Prostate gland (tissue), 2 donors: ENCODE measurements around the gene RPLP1. TPM values are rescaled to one million over a fixed set of nuclear protein-coding genes. Genes with fewer than 3 reads are reported as not detected.

ENCODE experiments used
- DNase-seq: peaks from one replicate; pipeline ENCODE4 v3.0.0-alpha.2; 2019; ENCODE audit warnings: low spot score
- H3K27ac ChIP-seq, 2 donors: fragments of 200-600 bp; sonication (generic); 2 replicates each; pipeline ENCODE4 v1.5.1; 2017 to 2019
- H3K27me3 ChIP-seq: fragments of 200-600 bp; sonication (generic); replicated peaks from 2 replicates; pipeline ENCODE4 v1.5.1; 2019; ENCODE audit not compliant: insufficient read depth
- H3K36me3 ChIP-seq, 2 donors: fragments of 200-600 bp; sonication (generic); 1 replicate in 1 of 2; 2 replicates in 1 of 2; pipeline versions ENCODE4 v1.5.1 to v1.8.1; 2017 to 2019
- H3K4me1 ChIP-seq: fragments of 200-600 bp; sonication (generic); replicated peaks from 2 replicates; pipeline ENCODE4 v1.5.1; 2019
- H3K4me3 ChIP-seq, 2 donors: fragments of 200-600 bp; sonication (generic); 2 replicates each; pipeline ENCODE4 v1.5.1; 2017 to 2019
- H3K9me3 ChIP-seq: fragments of 200-600 bp; sonication (generic); 2 replicates; pipeline ENCODE4 v1.5.1; 2017
- CTCF ChIP-seq, 4 experiments: fragments of 200-600 bp in 2 of 4; fragments of 450-650 bp in 2 of 4; sonication (generic) in 2 of 4; IDR thresholded peaks; 1 replicate in 3 of 4; 2 replicates in 1 of 4; pipeline ENCODE4 v1.5.1; 2016 to 2019; ENCODE audit warnings: antibody characterized with exemption in 4 of 4, mild to moderate bottlenecking in 2 of 4, moderate library complexity in 2 of 4
- POLR2A ChIP-seq: fragments of 450-650 bp; IDR thresholded peaks from one replicate; pipeline ENCODE4 v1.6.1; 2016; ENCODE audit warnings: antibody characterized with exemption, mild to moderate bottlenecking
- POLR2AphosphoS5 ChIP-seq: sonication (generic); formaldehyde crosslinking; IDR thresholded peaks from one replicate; pipeline ENCODE4 v1.6.1; 2017; ENCODE audit warnings: antibody characterized with exemption
- WGBS: methylation state at CpG from one replicate; pipeline ENCODE4 v1.1.5; 2018; 5-methylcytosine and 5-hydroxymethylcytosine counted together
- intact Hi-C: fragments of 100-400 bp; cut with DNase I; formaldehyde crosslinking; loops from one replicate; pipeline ENCODE4 v1.14.2; 2022
- total RNA-seq, 2 donors: library from RNA; depleted of rRNA; stranded (reverse); fragments of >200 nt; gene quantifications; one replicate each; pipeline ENCODE4 v1.1.0, GENCODE V29; 2016

The RPLP1 gene
- total RNA-seq, 2 donors from 2014 or later, result 593 to 930 TPM

- Histone ChIP-seq H3K27ac (no peak overlapping the region), H3K27me3 (no peaks in the 10 kb centered on the region), H3K36me3 (no peaks in the 10 kb centered on the region), H3K4me1 (peaks cover 3% of the 10 kb centered on the region), H3K4me3 (no peak overlapping the region), H3K9me3 (no peaks in the 10 kb centered on the region)
- intact Hi-C loops, result loop anchor here (5.0 to 10.0 kb wide), 2 partner anchors 298 to 634 kb away; partner anchors contain the start of genes GLCE and TLE3
- no peak for DNase-seq
- 24% methylated on average over 1 of the region's 1 CpG for WGBS
- TF ChIP-seq POLR2A (no peak), CTCF (IDR thresholded peaks at IDR 0.05) (no peak), POLR2AphosphoS5 (no peak)
Observed at GRCh38 chr15:69460481-69460880, 7.9 kb downstream of the RPLP1 start.

- Histone ChIP-seq H3K4me1 (no peaks in the 10 kb centered on the region), H3K27ac (peak overlapping the region; percentile 79 to 88), H3K27me3 (no peaks in the 10 kb centered on the region), H3K4me3 (peak overlapping the region; percentile 30 to 36), H3K36me3 (no peaks in the 10 kb centered on the region), H3K9me3 (no peaks in the 10 kb centered on the region)
- intact Hi-C loops, result loop anchor here (5.0 to 10.0 kb wide), 2 partner anchors 300 to 633 kb away; partner anchors contain the start of genes GLCE and TLE3
- no peak for DNase-seq
- WGBS, result 72% methylated on average over 23 of the region's 23 CpGs
- no peak for TF ChIP-seq POLR2A
- no peak for TF ChIP-seq POLR2AphosphoS5
- TF ChIP-seq CTCF (IDR thresholded peaks at IDR 0.05), result no peak
Observed at GRCh38 chr15:69462030-69462492, 9.4 kb downstream of the RPLP1 start.

GRCh38 chr15:69462493-69463181, 10.0 kb downstream of the RPLP1 start:
- Histone ChIP-seq H3K27me3 (no peaks in the 10 kb centered on the region), H3K27ac (peak overlapping the region; percentile 79 to 88), H3K4me3 (peak overlapping the region; percentile 30 to 36), H3K9me3 (no peaks in the 10 kb centered on the region), H3K36me3 (no peaks in the 10 kb centered on the region), H3K4me1 (no peaks in the 10 kb centered on the region)
- TF ChIP-seq POLR2A, result peak; percentile 82
- TF ChIP-seq CTCF (IDR thresholded peaks at IDR 0.05), result peak; percentile 82 to 97 (median 90)
- TF ChIP-seq POLR2AphosphoS5, result peak; percentile 98
- DNase-seq, result peak; percentile 94
- intact Hi-C loops, result loop anchor here (5.0 to 10.0 kb wide), 2 partner anchors 300 to 632 kb away; partner anchors contain the start of genes GLCE and TLE3
- 6% methylated on average over 46 of the region's 46 CpGs for WGBS

GRCh38 chr15:69463182-69463756, 10.7 kb downstream of the RPLP1 start:
- H3K4me3 ChIP-seq, result peak overlapping the region; percentile 30 to 36
- intact Hi-C loops, result loop anchor here (5.0 to 10.0 kb wide), 2 partner anchors 301 to 632 kb away; partner anchors contain the start of genes GLCE and TLE3
- DNase-seq, result no peak
- H3K9me3 ChIP-seq, result no peaks in the 10 kb centered on the region
- no peaks in the 10 kb centered on the region for H3K36me3 ChIP-seq
- H3K27ac ChIP-seq, result peak overlapping the region; percentile 79 to 88
- 20% methylated on average over 13 of the region's 13 CpGs for WGBS
- H3K27me3 ChIP-seq, result no peaks in the 10 kb centered on the region
- H3K4me1 ChIP-seq, result peaks cover 4% of the 10 kb centered on the region
- TF ChIP-seq POLR2AphosphoS5, result no peak
- TF ChIP-seq POLR2A, result no peak
- no peak for TF ChIP-seq CTCF (IDR thresholded peaks at IDR 0.05)
